Measurements from ENCODE around the gene CBX5. TPM values are rescaled to one million over a fixed set of nuclear protein-coding genes. Genes with fewer than 3 reads are reported as not detected.

CBX5 gene
- total RNA-seq, 1 experiment from 2014 or later: 130 TPM

- ATAC-seq: no peak
- in situ Hi-C loops (cut with HindIII; ENCODE audit: low pct_unique_long_range_greater_than_20kb, low sequenced_read_pairs): no loop called here
- CTCF ChIA-PET: no interaction called here
These were observed 95.7 kb downstream of the CBX5 start for GRCh38 chr12:54184024-54184805.

GRCh38 chr12:54182981-54183380, 96.9 kb downstream of the CBX5 start:
- no peak overlapping the region for H3K27ac ChIP-seq (ENCODE audit: low read length)
- H3K4me1 ChIP-seq (ENCODE audit: control insufficient read depth, insufficient read depth, low read length): peaks cover 2% of the 10 kb centered on the region; the same call in 1 of the 2 replicates
- no peaks in the 10 kb centered on the region for H3K9me3 ChIP-seq (ENCODE audit: control insufficient read depth, insufficient read depth, low read depth, low read length)
- intact Hi-C loops (cut with micrococcal nuclease; ENCODE audit: unreplicated experiment) (no loop called here), in situ Hi-C loops (cut with HindIII; ENCODE audit: low pct_unique_long_range_greater_than_20kb, low sequenced_read_pairs) (no loop called here)
- ChIA-PET CTCF (no interaction called here), POLR2A (no interaction called here)
- H3K36me3 ChIP-seq (ENCODE audit: control insufficient read depth, insufficient read depth, low read length): no peaks in the 10 kb centered on the region
- ATAC-seq (no peak), DNase-seq (ENCODE audit: low read depth, low spot score) (no peak)
- no peak overlapping the region for H3K4me3 ChIP-seq (ENCODE audit: low read depth in 2 of 2, low read length in 2 of 2)
- TF ChIP-seq CTCF (IDR thresholded peaks at IDR 0.05): no peak
- H3K27me3 ChIP-seq (ENCODE audit: control insufficient read depth, insufficient read depth, low read length): no peaks in the 10 kb centered on the region
- BruUV-seq (replicated peaks): no TSS peak

More at GRCh38 chr12:54184024-54184805, 95.7 kb downstream of the CBX5 start:
- TF ChIP-seq CTCF (IDR thresholded peaks at IDR 0.05): no peak
- no peak for TF ChIP-seq REST (IDR thresholded peaks at IDR 0.05; ENCODE audit: insufficient read depth in 1 of 2, low read depth in 2 of 2, low read length in 1 of 2)
- no peak for TF ChIP-seq POLR2AphosphoS5 (IDR thresholded peaks at IDR 0.05; ENCODE audit: low read depth, low read length)
- TF ChIP-seq TCF7L2 (IDR thresholded peaks at IDR 0.05; ENCODE audit: low read depth, low read length): no peak
- no peak overlapping the region for H3K27ac ChIP-seq (ENCODE audit: low read length)
- POLR2A ChIA-PET: no interaction called here
- no peaks in the 10 kb centered on the region for H3K9me3 ChIP-seq (ENCODE audit: control insufficient read depth, insufficient read depth, low read depth, low read length)
- no TSS peak for BruUV-seq (replicated peaks)
- H3K4me1 ChIP-seq (ENCODE audit: control insufficient read depth, insufficient read depth, low read length): peaks cover 2% of the 10 kb centered on the region; the same call in 1 of the 2 replicates
- H3K36me3 ChIP-seq (ENCODE audit: control insufficient read depth, insufficient read depth, low read length): no peaks in the 10 kb centered on the region; the same call in 1 of the 2 replicates
- intact Hi-C loops (cut with micrococcal nuclease; ENCODE audit: unreplicated experiment): no loop called here
- H3K27me3 ChIP-seq (ENCODE audit: control insufficient read depth, insufficient read depth, low read length): no peaks in the 10 kb centered on the region
- DNase-seq (ENCODE audit: low read depth, low spot score): no peak
- no peak overlapping the region for H3K4me3 ChIP-seq (ENCODE audit: low read depth in 2 of 2, low read length in 2 of 2)
